Mesothelial cell of epicardium (in vitro differentiated cells): ENCODE results near the gene CDKAL1. TPM values are rescaled to one million over a fixed set of nuclear protein-coding genes. Genes with fewer than 3 reads are reported as not detected.

Source experiments
- DNase-seq, 2 experiments: peaks; one replicate each; pipeline ENCODE4 v3.0.0; 2021; ENCODE audit warnings: low spot score in 2 of 2; ENCODE audit not compliant: unreplicated experiment in 2 of 2
- H3K27ac Mint-ChIP-seq: 2 replicates; pipeline ENCODE4 v1.8.0; 2021; ENCODE audit warnings: mixed read lengths
- H3K27me3 Mint-ChIP-seq: 2 replicates; pipeline ENCODE4 v1.8.0; 2021; ENCODE audit warnings: low read depth, mixed read lengths
- H3K36me3 Mint-ChIP-seq: 2 replicates; pipeline ENCODE4 v1.8.0; 2021; ENCODE audit warnings: mixed read lengths
- H3K4me1 Mint-ChIP-seq: 2 replicates; pipeline ENCODE4 v1.8.0; 2021; ENCODE audit warnings: mixed read lengths
- H3K4me3 Mint-ChIP-seq: 2 replicates; pipeline ENCODE4 v1.8.0; 2021; ENCODE audit warnings: mild to moderate bottlenecking, moderate library complexity, mixed read lengths
- H3K9me3 Mint-ChIP-seq: 2 replicates; pipeline ENCODE4 v1.8.0; 2021; ENCODE audit warnings: mixed read lengths
- CTCF ChIP-seq: fragments of 200-600 bp; sonication (generic); IDR thresholded peaks from one replicate; pipeline ENCODE4 v1.5.0; 2021; ENCODE audit warnings: antibody characterized with exemption; ENCODE audit not compliant: unreplicated experiment
- total RNA-seq: library from RNA; stranded (reverse); gene quantifications from 3 replicates; pipeline ENCODE4 v1.2.1, GENCODE V29; 2021

The CDKAL1 gene
- total RNA-seq, 1 donor from 2014 or later = 22.6 TPM

- H3K9me3 Mint-ChIP-seq = peaks cover 9% of the 10 kb centered on the region
- DNase-seq = no peak
- no peaks in the 10 kb centered on the region for H3K27me3 Mint-ChIP-seq
- no peak overlapping the region for H3K27ac Mint-ChIP-seq
- H3K4me3 Mint-ChIP-seq = no peak overlapping the region
- H3K36me3 Mint-ChIP-seq = peaks cover 20% of the 10 kb centered on the region
- TF ChIP-seq CTCF = no peak
- peaks cover 45% of the 10 kb centered on the region for H3K4me1 Mint-ChIP-seq
These were observed 118.8 kb downstream of the CDKAL1 start for GRCh38 chr6:20653085-20653479.

- H3K27ac Mint-ChIP-seq = peak overlapping the region; percentile 24
- H3K27me3 Mint-ChIP-seq = no peaks in the 10 kb centered on the region
- peaks cover 4% of the 10 kb centered on the region for H3K9me3 Mint-ChIP-seq
- H3K4me1 Mint-ChIP-seq = peaks cover 56% of the 10 kb centered on the region
- peaks cover 13% of the 10 kb centered on the region for H3K36me3 Mint-ChIP-seq
- H3K4me3 Mint-ChIP-seq = no peak overlapping the region
- no peak for TF ChIP-seq CTCF
- DNase-seq = no peak
These were observed 121.1 kb downstream of the CDKAL1 start for GRCh38 chr6:20655317-20655716.

GRCh38 chr6:20657274-20657800, 123.1 kb downstream of the CDKAL1 start:
- Mint-ChIP-seq H3K4me1 (peaks cover 68% of the 10 kb centered on the region), H3K27ac (peak overlapping the region; percentile 48)

GRCh38 chr6:20658053-20658452, 123.8 kb downstream of the CDKAL1 start:
- H3K4me1 Mint-ChIP-seq = peaks cover 68% of the 10 kb centered on the region
- H3K4me3 Mint-ChIP-seq = no peak overlapping the region
- no peaks in the 10 kb centered on the region for H3K27me3 Mint-ChIP-seq
- peak overlapping the region; percentile 65 for H3K27ac Mint-ChIP-seq
- no peaks in the 10 kb centered on the region for H3K9me3 Mint-ChIP-seq
- TF ChIP-seq CTCF = no peak
- H3K36me3 Mint-ChIP-seq = peaks cover 8% of the 10 kb centered on the region
- no peak for DNase-seq

More at GRCh38 chr6:20657274-20657800, 123.1 kb downstream of the CDKAL1 start:
- H3K4me3 Mint-ChIP-seq = no peak overlapping the region
- no peak for TF ChIP-seq CTCF
- no peaks in the 10 kb centered on the region for H3K9me3 Mint-ChIP-seq
- no peak for DNase-seq
- H3K36me3 Mint-ChIP-seq = peaks cover 8% of the 10 kb centered on the region
- H3K27me3 Mint-ChIP-seq = no peaks in the 10 kb centered on the region

- Mint-ChIP-seq H3K4me1 (peaks cover 69% of the 10 kb centered on the region), H3K36me3 (peaks cover 4% of the 10 kb centered on the region), H3K9me3 (no peaks in the 10 kb centered on the region), H3K27ac (peak overlapping the region; percentile 65), H3K27me3 (no peaks in the 10 kb centered on the region), H3K4me3 (no peak overlapping the region)
- no peak for DNase-seq
- TF ChIP-seq CTCF = no peak
These were observed 124.3 kb downstream of the CDKAL1 start for GRCh38 chr6:20658516-20658915.

- no peak for DNase-seq
- H3K4me3 Mint-ChIP-seq = no peak overlapping the region
- H3K4me1 Mint-ChIP-seq = peaks cover 66% of the 10 kb centered on the region
- H3K27me3 Mint-ChIP-seq = no peaks in the 10 kb centered on the region
- H3K9me3 Mint-ChIP-seq = no peaks in the 10 kb centered on the region
- no peak for TF ChIP-seq CTCF
- no peaks in the 10 kb centered on the region for H3K36me3 Mint-ChIP-seq
- H3K27ac Mint-ChIP-seq = peak overlapping the region; percentile 65
These were observed 126.3 kb downstream of the CDKAL1 start for GRCh38 chr6:20660534-20660933.
